Adipocyte (in vitro differentiated cells): ENCODE results near the gene BACE2.
"Not testable (repeated sequence)": the region's sequence is repeated elsewhere in the genome, so short reads cannot be mapped to it uniquely, and the experiment has no call there.

Experiments used
- DNase-seq: peaks from one replicate; pipeline ENCODE4 v3.0.0-alpha.2; 2015; ENCODE audit warnings: low read depth
- H3K27me3 ChIP-seq: replicated peaks from 2 replicates; pipeline ENCODE4 v1.7.0; 2013; ENCODE audit warnings: mild to moderate bottlenecking, low read length, moderate library complexity; ENCODE audit not compliant: control insufficient read depth, insufficient read depth
- H3K36me3 ChIP-seq: 2 replicates; pipeline ENCODE4 v1.7.0; 2013; ENCODE audit warnings: low read length, mild to moderate bottlenecking, moderate library complexity; ENCODE audit not compliant: control insufficient read depth, insufficient read depth, severe bottlenecking
- H3K4me1 ChIP-seq: 2 replicates; pipeline ENCODE4 v1.7.0; 2013; ENCODE audit warnings: mild to moderate bottlenecking, low read length, moderate library complexity; ENCODE audit not compliant: control insufficient read depth, insufficient read depth
- H3K4me3 ChIP-seq: 2 replicates; pipeline ENCODE4 v1.7.0; 2013; ENCODE audit warnings: mild to moderate bottlenecking, low read length, moderate library complexity
- H3K9ac ChIP-seq: 2 replicates; pipeline ENCODE4 v1.7.0; 2013; ENCODE audit warnings: mild to moderate bottlenecking, low read length, moderate library complexity
- H3K9me3 ChIP-seq: 2 replicates; pipeline ENCODE4 v1.7.0; 2013; ENCODE audit warnings: mild to moderate bottlenecking, low read length, moderate library complexity; ENCODE audit not compliant: control insufficient read depth

Gene BACE2

DNA sequence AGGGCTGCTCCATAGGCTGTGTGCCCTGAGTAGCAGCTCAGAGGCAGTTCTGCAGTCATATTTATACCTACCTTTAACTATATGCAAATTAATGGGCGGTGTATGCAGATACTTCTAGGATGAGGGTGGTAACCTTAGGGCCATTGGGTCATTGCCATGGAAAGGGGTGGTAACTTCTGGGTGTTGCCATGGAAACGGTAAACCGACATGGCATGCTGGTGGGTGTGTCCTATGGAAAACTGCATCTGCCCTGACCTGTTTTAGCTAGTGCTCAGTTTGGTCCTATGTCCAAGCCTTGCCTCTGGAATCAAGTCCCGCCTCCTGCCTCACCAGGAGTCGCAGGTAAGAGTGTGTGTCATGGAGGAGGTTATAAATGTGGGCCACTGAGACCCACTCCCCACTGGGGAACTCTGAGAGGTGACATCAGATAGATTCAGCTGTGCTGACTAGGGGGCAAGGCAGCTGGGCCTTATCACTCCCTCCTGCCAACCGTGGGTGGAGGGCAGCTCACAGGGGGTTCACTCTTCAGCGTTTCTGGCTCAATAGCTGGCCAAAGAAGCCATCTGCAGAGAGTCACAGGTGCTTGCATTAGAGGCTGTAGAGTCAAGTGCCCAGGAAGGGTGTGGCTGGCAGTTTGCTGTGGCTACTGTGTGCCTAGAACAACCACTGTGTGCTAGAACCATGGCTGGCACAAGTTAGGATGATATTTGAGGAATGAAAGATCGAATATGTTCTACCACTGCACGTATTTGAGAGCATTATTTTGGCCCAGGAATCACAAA lies 19.0 kb downstream of the BACE2 start:
- no peak for DNase-seq

DNA sequence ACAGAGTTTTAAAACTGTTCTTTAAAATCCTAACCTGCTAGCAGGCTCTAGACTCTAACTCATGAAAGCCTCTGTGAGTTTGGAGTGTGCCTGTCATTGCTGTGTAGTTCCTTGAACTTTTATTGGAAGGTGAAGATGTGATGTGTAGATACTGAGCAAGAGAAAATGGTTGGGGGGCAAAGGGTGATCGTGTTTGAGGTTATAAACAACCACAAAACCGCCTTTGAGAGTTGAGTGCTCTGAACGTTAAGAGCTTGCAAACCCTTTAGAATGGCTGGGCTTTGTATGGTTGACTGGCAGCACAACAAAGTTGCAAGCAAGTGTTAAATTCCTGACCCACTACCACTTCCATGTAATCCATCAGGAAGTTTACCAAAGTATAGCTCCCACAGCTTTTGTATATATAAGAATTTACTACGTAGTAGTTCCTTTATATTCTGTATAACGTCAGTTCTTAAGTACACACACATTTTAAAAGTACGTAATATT lies 19.6 kb downstream of the BACE2 start:
- Histone ChIP-seq H3K9ac (no peak overlapping the region), H3K4me1 (peaks cover 5% of the 10 kb centered on the region), H3K36me3 (no peaks in the 10 kb centered on the region), H3K27me3 (no peaks in the 10 kb centered on the region), H3K4me3 (no peak overlapping the region), H3K9me3 (no peaks in the 10 kb centered on the region)
- no peak for DNase-seq

More for the DNA sequence above, 19.0 kb downstream of the BACE2 start:
- Histone ChIP-seq H3K9me3 (no peaks in the 10 kb centered on the region), H3K4me1 (peaks cover 5% of the 10 kb centered on the region), H3K36me3 (no peaks in the 10 kb centered on the region), H3K27me3 (no peaks in the 10 kb centered on the region), H3K9ac (no peak overlapping the region), H3K4me3 (no peak overlapping the region)

GRCh38 chr21:41188486-41189149 lies 20.7 kb downstream of the BACE2 start:
- peaks cover 3% of the 10 kb centered on the region for H3K4me1 ChIP-seq
- no peaks in the 10 kb centered on the region for H3K9me3 ChIP-seq
- H3K4me3 ChIP-seq, result no peak overlapping the region
- H3K27me3 ChIP-seq, result no peaks in the 10 kb centered on the region
- no peak for DNase-seq
- H3K9ac ChIP-seq, result no peak overlapping the region
- H3K36me3 ChIP-seq, result no peaks in the 10 kb centered on the region

- Histone ChIP-seq H3K9me3 (no peaks in the 10 kb centered on the region), H3K27me3 (no peaks in the 10 kb centered on the region), H3K36me3 (no peaks in the 10 kb centered on the region), H3K4me3 (no peak overlapping the region), H3K4me1 (no peaks in the 10 kb centered on the region), H3K9ac (no peak overlapping the region)
- DNase-seq, result no peak
Observed at GRCh38 chr21:41189150-41189745, 21.3 kb downstream of the BACE2 start.

GRCh38 chr21:41192552-41192951 lies 24.6 kb downstream of the BACE2 start:
- not testable (repeated sequence) for H3K4me3 ChIP-seq, H3K4me1 ChIP-seq, H3K36me3 ChIP-seq, DNase-seq, H3K9ac ChIP-seq, H3K27me3 ChIP-seq, H3K9me3 ChIP-seq

DNA sequence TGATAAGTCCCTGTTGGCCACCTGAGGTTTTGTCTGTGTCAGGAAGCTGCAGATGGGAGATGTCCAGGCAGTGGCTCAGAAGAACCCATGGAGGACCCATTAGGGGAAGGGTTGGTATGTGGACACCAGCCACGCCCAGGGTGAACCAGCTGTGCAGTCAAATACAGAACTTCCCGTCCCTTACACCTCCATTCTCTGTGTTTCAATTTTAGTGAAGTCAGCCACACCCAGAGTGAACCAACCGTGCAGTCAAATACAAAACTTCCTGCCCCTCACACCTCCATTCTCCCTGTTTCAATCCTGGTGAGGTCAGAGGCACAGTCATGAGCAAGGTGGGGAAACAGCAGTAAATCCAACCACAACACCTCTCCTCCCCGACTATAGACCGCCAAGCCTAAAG lies 27.4 kb downstream of the BACE2 start:
- no peak for DNase-seq
- Histone ChIP-seq H3K9ac (no peak overlapping the region), H3K36me3 (no peaks in the 10 kb centered on the region), H3K4me1 (no peaks in the 10 kb centered on the region), H3K4me3 (no peak overlapping the region), H3K27me3 (no peaks in the 10 kb centered on the region), H3K9me3 (no peaks in the 10 kb centered on the region)

GRCh38 chr21:41196993-41197392 lies 29.0 kb downstream of the BACE2 start:
- Histone ChIP-seq H3K9me3 (no peaks in the 10 kb centered on the region), H3K36me3 (no peaks in the 10 kb centered on the region), H3K4me3 (no peak overlapping the region), H3K4me1 (no peaks in the 10 kb centered on the region), H3K9ac (no peak overlapping the region), H3K27me3 (no peaks in the 10 kb centered on the region)
- no peak for DNase-seq

- no peak overlapping the region for H3K4me3 ChIP-seq
- no peaks in the 10 kb centered on the region for H3K27me3 ChIP-seq
- H3K9me3 ChIP-seq, result no peaks in the 10 kb centered on the region
- no peaks in the 10 kb centered on the region for H3K4me1 ChIP-seq
- H3K36me3 ChIP-seq, result no peaks in the 10 kb centered on the region
- no peak overlapping the region for H3K9ac ChIP-seq
- DNase-seq, result no peak
Observed at GRCh38 chr21:41197582-41197981, 29.6 kb downstream of the BACE2 start.

GRCh38 chr21:41198647-41199046 lies 30.7 kb downstream of the BACE2 start:
- not testable (repeated sequence) for H3K4me1 ChIP-seq, H3K9ac ChIP-seq, H3K27me3 ChIP-seq, DNase-seq, H3K4me3 ChIP-seq, H3K9me3 ChIP-seq, H3K36me3 ChIP-seq

GRCh38 chr21:41199123-41199522 lies 31.2 kb downstream of the BACE2 start:
- no peak for DNase-seq
- Histone ChIP-seq H3K9me3 (no peaks in the 10 kb centered on the region), H3K36me3 (no peaks in the 10 kb centered on the region), H3K27me3 (no peaks in the 10 kb centered on the region), H3K4me3 (no peak overlapping the region), H3K9ac (no peak overlapping the region), H3K4me1 (no peaks in the 10 kb centered on the region)

- H3K9me3 ChIP-seq, result no peaks in the 10 kb centered on the region
- H3K27me3 ChIP-seq, result no peaks in the 10 kb centered on the region
- DNase-seq, result no peak
- no peaks in the 10 kb centered on the region for H3K36me3 ChIP-seq
- H3K4me3 ChIP-seq, result no peak overlapping the region
- H3K4me1 ChIP-seq, result no peaks in the 10 kb centered on the region
- H3K9ac ChIP-seq, result no peak overlapping the region
Observed at GRCh38 chr21:41199588-41199987, 31.6 kb downstream of the BACE2 start.
